Measurements from ENCODE around the gene SNED1.

DNA sequence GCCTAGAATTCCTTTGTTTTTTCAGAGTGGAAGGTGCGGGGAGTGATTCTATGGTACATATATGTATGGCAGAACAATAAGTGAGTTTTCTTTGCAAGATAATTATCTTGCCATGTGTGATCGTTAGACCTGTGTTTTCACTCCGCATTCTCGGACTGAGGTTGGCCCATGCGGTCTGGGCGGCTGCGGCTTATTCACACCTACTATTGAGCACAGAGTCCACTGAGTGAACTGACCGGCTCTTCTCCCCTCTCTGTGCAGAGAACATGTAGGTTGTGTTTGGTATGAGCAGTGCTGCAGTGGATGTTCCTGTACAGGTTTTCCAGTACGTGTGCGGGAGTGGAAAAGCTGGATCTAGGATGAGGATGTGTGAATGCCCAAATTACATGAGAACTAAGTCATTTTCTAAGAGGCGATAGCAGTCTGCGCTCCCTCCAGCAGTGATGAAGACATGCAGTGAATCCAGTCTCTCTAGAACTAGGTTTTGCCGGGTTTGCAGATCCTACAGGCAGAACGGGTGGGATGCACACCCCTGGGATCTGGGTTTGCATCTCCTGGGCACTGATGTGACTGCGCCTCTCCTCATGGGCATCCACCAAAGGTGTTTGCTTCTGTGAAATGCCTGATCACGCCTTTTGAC is 76.6 kb downstream of the SNED1 start:
- TF ChIP-seq, protein P1, sequence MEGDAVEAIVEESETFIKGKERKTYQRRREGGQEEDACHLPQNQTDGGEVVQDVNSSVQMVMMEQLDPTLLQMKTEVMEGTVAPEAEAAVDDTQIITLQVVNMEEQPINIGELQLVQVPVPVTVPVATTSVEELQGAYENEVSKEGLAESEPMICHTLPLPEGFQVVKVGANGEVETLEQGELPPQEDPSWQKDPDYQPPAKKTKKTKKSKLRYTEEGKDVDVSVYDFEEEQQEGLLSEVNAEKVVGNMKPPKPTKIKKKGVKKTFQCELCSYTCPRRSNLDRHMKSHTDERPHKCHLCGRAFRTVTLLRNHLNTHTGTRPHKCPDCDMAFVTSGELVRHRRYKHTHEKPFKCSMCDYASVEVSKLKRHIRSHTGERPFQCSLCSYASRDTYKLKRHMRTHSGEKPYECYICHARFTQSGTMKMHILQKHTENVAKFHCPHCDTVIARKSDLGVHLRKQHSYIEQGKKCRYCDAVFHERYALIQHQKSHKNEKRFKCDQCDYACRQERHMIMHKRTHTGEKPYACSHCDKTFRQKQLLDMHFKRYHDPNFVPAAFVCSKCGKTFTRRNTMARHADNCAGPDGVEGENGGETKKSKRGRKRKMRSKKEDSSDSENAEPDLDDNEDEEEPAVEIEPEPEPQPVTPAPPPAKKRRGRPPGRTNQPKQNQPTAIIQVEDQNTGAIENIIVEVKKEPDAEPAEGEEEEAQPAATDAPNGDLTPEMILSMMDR (IDR thresholded peaks at IDR 0.05), result no peak
- no peak for TF ChIP-seq POLR2A (IDR thresholded peaks at IDR 0.05)
